ENCODE results near the gene CCL17.
"Not testable (repeated sequence)": the region's sequence is repeated elsewhere in the genome, so short reads cannot be mapped to it uniquely, and the experiment has no call there.

The CCL17 gene

GRCh38 chr16:57367116-57367752 lies 37.3 kb upstream of the CCL17 start:
- H3K9ac ChIP-seq (ENCODE audit: low read length in 2 of 2): no peak overlapping the region
- no peak overlapping the region for H3K4me3 ChIP-seq (ENCODE audit: low read length in 2 of 2)

GRCh38 chr16:57371494-57372371 lies 32.8 kb upstream of the CCL17 start:
- Histone ChIP-seq H3K27me3 (ENCODE audit: control insufficient read depth in 1 of 2, insufficient read depth in 2 of 2, low read length in 2 of 2) (peaks cover 0 to 10% of the 10 kb centered on the region in 2 donors), H3K9ac (ENCODE audit: low read length in 2 of 2) (peak overlapping the region in 1 of 2 donors; percentile 29), H3K9me3 (ENCODE audit: control insufficient read depth in 2 of 2, low read length in 2 of 2) (no peaks in the 10 kb centered on the region), H3K27ac (ENCODE audit: low read length) (peak overlapping the region; percentile 24), H3K4me1 (ENCODE audit: control insufficient read depth, insufficient read depth, low read length) (peaks cover 9% of the 10 kb centered on the region), H3K36me3 (ENCODE audit: control insufficient read depth in 2 of 2, insufficient read depth in 2 of 2, low read length in 2 of 2) (no peaks in the 10 kb centered on the region), H3K4me3 (ENCODE audit: low read length in 2 of 2) (peak overlapping the region in 1 of 2 donors; percentile 77)

More at GRCh38 chr16:57367116-57367752, 37.3 kb upstream of the CCL17 start:
- peaks cover 0 to 7% of the 10 kb centered on the region in 2 donors for H3K27me3 ChIP-seq (ENCODE audit: control insufficient read depth in 1 of 2, insufficient read depth in 2 of 2, low read length in 2 of 2)
- no peaks in the 10 kb centered on the region for H3K36me3 ChIP-seq (ENCODE audit: control insufficient read depth in 2 of 2, insufficient read depth in 2 of 2, low read length in 2 of 2)
- peaks cover 5% of the 10 kb centered on the region for H3K4me1 ChIP-seq (ENCODE audit: control insufficient read depth, insufficient read depth, low read length)
- H3K27ac ChIP-seq (ENCODE audit: low read length): no peak overlapping the region
- H3K9me3 ChIP-seq (ENCODE audit: control insufficient read depth in 2 of 2, low read length in 2 of 2): no peaks in the 10 kb centered on the region

GRCh38 chr16:57372372-57373116 lies 32.0 kb upstream of the CCL17 start, which contains the start of gene CX3CL1:
TSS of gene CX3CL1 (plus strand) at chr16:57372490. CDS start at chr16:57372569, 79 bp downstream.
- H3K27me3 ChIP-seq (ENCODE audit: control insufficient read depth in 1 of 2, insufficient read depth in 2 of 2, low read length in 2 of 2): peaks cover 0 to 10% of the 10 kb centered on the region in 2 donors
- H3K4me3 ChIP-seq (ENCODE audit: low read length in 2 of 2): peak within 1 kb of the TSS; percentile 53 to 77
- H3K4me1 ChIP-seq (ENCODE audit: control insufficient read depth, insufficient read depth, low read length): peaks cover 12% of the 10 kb centered on the region
- no peaks in the 10 kb centered on the region for H3K36me3 ChIP-seq (ENCODE audit: control insufficient read depth in 2 of 2, insufficient read depth in 2 of 2, low read length in 2 of 2)
- peak within 1 kb of the TSS; percentile 24 for H3K27ac ChIP-seq (ENCODE audit: low read length)
- no peaks in the 10 kb centered on the region for H3K9me3 ChIP-seq (ENCODE audit: control insufficient read depth in 2 of 2, low read length in 2 of 2)
- peak within 1 kb of the TSS; percentile 53 to 71 for H3K9ac ChIP-seq (ENCODE audit: low read length in 2 of 2)

- Histone ChIP-seq H3K4me1 (ENCODE audit: control insufficient read depth, insufficient read depth, low read length) (peaks cover 12% of the 10 kb centered on the region), H3K9me3 (ENCODE audit: control insufficient read depth in 2 of 2, low read length in 2 of 2) (no peaks in the 10 kb centered on the region), H3K9ac (ENCODE audit: low read length in 2 of 2) (peak overlapping the region; percentile 53 to 71), H3K36me3 (ENCODE audit: control insufficient read depth in 2 of 2, insufficient read depth in 2 of 2, low read length in 2 of 2) (no peaks in the 10 kb centered on the region), H3K4me3 (ENCODE audit: low read length in 2 of 2) (peak overlapping the region; percentile 53 to 77), H3K27me3 (ENCODE audit: control insufficient read depth in 1 of 2, insufficient read depth in 2 of 2, low read length in 2 of 2) (peaks cover 0 to 10% of the 10 kb centered on the region in 2 donors), H3K27ac (ENCODE audit: low read length) (peak overlapping the region; percentile 31)
These were observed 31.2 kb upstream of the CCL17 start for GRCh38 chr16:57373117-57373947.

DNA sequence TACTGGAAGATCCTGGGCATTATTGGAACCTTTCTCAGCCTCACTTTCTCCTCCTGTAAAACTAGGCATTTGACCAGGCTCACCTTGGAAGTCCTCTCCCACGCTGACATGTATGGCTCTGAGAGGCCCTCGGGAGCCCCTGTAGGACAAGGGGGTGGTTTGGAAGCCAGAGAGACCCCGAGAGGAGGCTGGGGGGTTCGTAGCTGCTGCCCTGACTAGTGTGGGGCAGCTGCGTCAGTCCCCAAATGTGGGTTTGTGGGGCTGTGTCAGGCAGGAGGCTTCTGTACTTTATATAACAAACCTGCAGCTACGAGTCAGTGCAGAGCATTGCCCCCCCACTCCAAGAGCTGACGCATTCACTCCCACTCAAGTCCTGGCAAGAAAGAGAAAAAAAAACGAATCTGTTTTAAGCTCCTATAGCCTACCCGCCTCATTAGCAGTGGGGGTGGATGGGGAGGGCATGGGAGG lies 30.5 kb upstream of the CCL17 start:
- H3K9me3 ChIP-seq (ENCODE audit: control insufficient read depth in 2 of 2, low read length in 2 of 2): no peaks in the 10 kb centered on the region
- H3K27ac ChIP-seq (ENCODE audit: low read length): peak overlapping the region; percentile 31
- peaks cover 12% of the 10 kb centered on the region for H3K4me1 ChIP-seq (ENCODE audit: control insufficient read depth, insufficient read depth, low read length)
- H3K36me3 ChIP-seq (ENCODE audit: control insufficient read depth in 2 of 2, insufficient read depth in 2 of 2, low read length in 2 of 2): no peaks in the 10 kb centered on the region
- peak overlapping the region; percentile 53 to 55 for H3K9ac ChIP-seq (ENCODE audit: low read length in 2 of 2)
- peaks cover 0 to 10% of the 10 kb centered on the region in 2 donors for H3K27me3 ChIP-seq (ENCODE audit: control insufficient read depth in 1 of 2, insufficient read depth in 2 of 2, low read length in 2 of 2)
- H3K4me3 ChIP-seq (ENCODE audit: low read length in 2 of 2): peak overlapping the region; percentile 46 to 77

DNA sequence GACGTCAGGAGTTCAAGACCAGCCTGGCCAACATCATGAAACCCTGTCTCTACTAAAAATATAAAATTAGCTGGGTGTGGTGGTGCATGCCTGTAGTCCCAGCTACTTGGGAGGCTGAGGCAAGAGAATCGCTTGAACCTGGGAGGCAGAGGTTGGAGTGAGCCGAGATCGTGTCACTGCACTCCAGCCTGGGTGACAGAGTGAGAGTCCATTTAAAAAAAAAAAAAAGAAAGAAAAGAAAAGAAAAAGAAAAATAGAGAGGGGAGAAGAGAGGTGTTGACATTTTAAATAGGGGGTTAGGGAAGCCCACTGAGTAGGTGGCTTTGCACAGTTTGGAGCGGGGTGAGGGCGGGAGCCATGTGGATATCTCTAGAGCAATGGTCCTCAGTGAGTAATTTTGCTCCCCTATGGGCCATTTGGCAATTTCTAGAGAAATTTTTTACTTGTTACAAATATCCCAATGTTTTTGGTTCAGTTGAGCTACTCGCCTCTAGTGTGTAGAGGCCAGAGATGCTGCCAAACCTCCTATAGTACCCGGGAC lies 29.6 kb upstream of the CCL17 start:
- not testable (repeated sequence) for H3K36me3 ChIP-seq (ENCODE audit: control insufficient read depth in 2 of 2, insufficient read depth in 2 of 2, low read length in 2 of 2); H3K9me3 ChIP-seq (ENCODE audit: control insufficient read depth in 2 of 2, low read length in 2 of 2); H3K27ac ChIP-seq (ENCODE audit: low read length); H3K9ac ChIP-seq (ENCODE audit: low read length in 2 of 2); H3K27me3 ChIP-seq (ENCODE audit: control insufficient read depth in 1 of 2, insufficient read depth in 2 of 2, low read length in 2 of 2); H3K4me3 ChIP-seq (ENCODE audit: low read length in 2 of 2)
- H3K4me1 ChIP-seq (ENCODE audit: control insufficient read depth, insufficient read depth, low read length): peaks cover 12% of the 10 kb centered on the region

- H3K27ac ChIP-seq (ENCODE audit: low read length): no peak overlapping the region
- no peaks in the 10 kb centered on the region for H3K9me3 ChIP-seq (ENCODE audit: control insufficient read depth in 2 of 2, low read length in 2 of 2)
- H3K4me1 ChIP-seq (ENCODE audit: control insufficient read depth, insufficient read depth, low read length): peaks cover 15% of the 10 kb centered on the region
- H3K36me3 ChIP-seq (ENCODE audit: control insufficient read depth in 2 of 2, insufficient read depth in 2 of 2, low read length in 2 of 2): peaks cover 0 to 4% of the 10 kb centered on the region in 2 donors
- no peak overlapping the region for H3K4me3 ChIP-seq (ENCODE audit: low read length in 2 of 2)
- H3K9ac ChIP-seq (ENCODE audit: low read length in 2 of 2): no peak overlapping the region
- peaks cover 0 to 3% of the 10 kb centered on the region in 2 donors for H3K27me3 ChIP-seq (ENCODE audit: control insufficient read depth in 1 of 2, insufficient read depth in 2 of 2, low read length in 2 of 2)
These were observed 28.2 kb upstream of the CCL17 start for GRCh38 chr16:57376313-57376818.

DNA sequence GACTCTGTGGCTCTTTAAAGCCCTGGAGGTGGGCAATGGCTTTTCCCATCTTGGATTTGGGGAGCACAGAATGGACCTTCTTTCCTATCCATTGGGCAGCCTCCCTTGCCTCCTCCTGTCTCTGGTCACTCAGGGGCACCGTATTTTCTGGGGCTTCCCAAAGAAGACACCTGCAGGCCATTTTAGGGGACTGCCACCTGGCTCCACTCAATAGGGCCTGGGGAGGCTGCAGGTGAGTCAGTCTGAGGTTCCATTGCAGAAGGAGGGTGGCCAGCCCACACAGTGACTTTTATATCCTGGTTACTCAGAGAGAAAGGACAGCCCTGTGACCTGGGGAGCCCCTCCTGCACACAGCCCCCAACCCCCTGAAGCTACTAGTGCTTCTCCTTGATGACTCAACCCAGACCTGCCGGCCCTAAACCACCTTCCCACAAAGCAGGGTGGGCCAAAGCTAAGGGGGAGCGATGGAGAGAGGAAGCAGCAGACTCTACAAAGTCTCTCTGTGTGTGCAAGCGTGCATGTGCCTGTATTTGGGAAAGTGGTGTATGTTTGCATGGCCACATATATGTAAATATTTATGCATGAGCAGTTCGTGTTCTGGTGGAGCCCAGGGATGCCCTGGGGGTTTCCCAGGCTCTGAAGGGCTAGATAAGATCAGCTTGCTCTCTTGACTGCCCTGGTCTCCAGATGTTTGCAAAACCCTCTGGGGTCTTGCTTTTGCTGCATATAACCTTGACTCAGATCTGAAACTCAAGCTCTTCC lies 27.3 kb upstream of the CCL17 start:
- Histone ChIP-seq H3K36me3 (ENCODE audit: control insufficient read depth in 2 of 2, insufficient read depth in 2 of 2, low read length in 2 of 2) (peaks cover 0 to 4% of the 10 kb centered on the region in 2 donors), H3K27ac (ENCODE audit: low read length) (no peak overlapping the region), H3K4me3 (ENCODE audit: low read length in 2 of 2) (no peak overlapping the region)

GRCh38 chr16:57379579-57379978 lies 25.0 kb upstream of the CCL17 start:
- no peak overlapping the region for H3K27ac ChIP-seq (ENCODE audit: low read length)
- H3K9me3 ChIP-seq (ENCODE audit: control insufficient read depth in 2 of 2, low read length in 2 of 2): no peaks in the 10 kb centered on the region
- peaks cover 0 to 4% of the 10 kb centered on the region in 2 donors for H3K36me3 ChIP-seq (ENCODE audit: control insufficient read depth in 2 of 2, insufficient read depth in 2 of 2, low read length in 2 of 2)
- H3K4me3 ChIP-seq (ENCODE audit: low read length in 2 of 2): no peak overlapping the region
- no peak overlapping the region for H3K9ac ChIP-seq (ENCODE audit: low read length in 2 of 2)
- H3K27me3 ChIP-seq (ENCODE audit: control insufficient read depth in 1 of 2, insufficient read depth in 2 of 2, low read length in 2 of 2): no peaks in the 10 kb centered on the region
- H3K4me1 ChIP-seq (ENCODE audit: control insufficient read depth, insufficient read depth, low read length): peaks cover 14% of the 10 kb centered on the region

More for the DNA sequence above, 27.3 kb upstream of the CCL17 start:
- H3K27me3 ChIP-seq (ENCODE audit: control insufficient read depth in 1 of 2, insufficient read depth in 2 of 2, low read length in 2 of 2): peaks cover 0 to 3% of the 10 kb centered on the region in 2 donors
- no peak overlapping the region for H3K9ac ChIP-seq (ENCODE audit: low read length in 2 of 2)
- no peaks in the 10 kb centered on the region for H3K9me3 ChIP-seq (ENCODE audit: control insufficient read depth in 2 of 2, low read length in 2 of 2)
- H3K4me1 ChIP-seq (ENCODE audit: control insufficient read depth, insufficient read depth, low read length): peaks cover 10% of the 10 kb centered on the region
